ENCODE data around the gene PAM.
"Not testable (repeated sequence)": the region's sequence is repeated elsewhere in the genome, so short reads cannot be mapped to it uniquely, and the experiment has no call there.

The PAM gene

GRCh38 chr5:102905056-102905455, 150.0 kb downstream of the PAM start:
- DNase-seq = no peak

- not testable (repeated sequence) for DNase-seq
Observed at GRCh38 chr5:102907099-102907498, 152.0 kb downstream of the PAM start.

GRCh38 chr5:102910240-102911226, 155.4 kb downstream of the PAM start:
- DNase-seq = no peak

GRCh38 chr5:102911973-102912372, 156.9 kb downstream of the PAM start:
- no peak for DNase-seq

- no peak for DNase-seq
Observed at GRCh38 chr5:102916109-102916508, 161.0 kb downstream of the PAM start.

GRCh38 chr5:102918986-102919610, 164.0 kb downstream of the PAM start:
- no peak for DNase-seq

- DNase-seq = no peak
Observed at GRCh38 chr5:102920762-102921161, 165.7 kb downstream of the PAM start.

GRCh38 chr5:102921341-102922044, 166.4 kb downstream of the PAM start:
- DNase-seq = no peak

- no peak for DNase-seq
Observed at GRCh38 chr5:102922111-102922720, 167.1 kb downstream of the PAM start.

GRCh38 chr5:102922799-102923477, 167.8 kb downstream of the PAM start:
- no peak for DNase-seq

GRCh38 chr5:102924963-102925362, 169.9 kb downstream of the PAM start:
- DNase-seq = no peak

- DNase-seq = no peak
Observed at GRCh38 chr5:102927007-102927406, 171.9 kb downstream of the PAM start.

- DNase-seq = no peak
Observed at GRCh38 chr5:102930244-102930643, 175.1 kb downstream of the PAM start.

GRCh38 chr5:102931085-102931725, 176.1 kb downstream of the PAM start:
- no peak for DNase-seq

- no peak for DNase-seq
Observed at GRCh38 chr5:102932781-102933180, 177.7 kb downstream of the PAM start.

- DNase-seq = no peak
Observed at GRCh38 chr5:102933316-102933715, 178.2 kb downstream of the PAM start.

- no peak for DNase-seq
Observed at GRCh38 chr5:102933721-102934459, 178.8 kb downstream of the PAM start.

- DNase-seq = no peak
Observed at GRCh38 chr5:102937894-102938293, 182.8 kb downstream of the PAM start.

GRCh38 chr5:102941111-102941510, 186.0 kb downstream of the PAM start:
- DNase-seq = no peak

- DNase-seq = no peak
Observed at GRCh38 chr5:102946414-102946813, 191.3 kb downstream of the PAM start.

- no peak for DNase-seq
Observed at GRCh38 chr5:102946971-102947370, 191.9 kb downstream of the PAM start.

Data from activated effector memory CD4-positive, alpha-beta T cell treated with Interleukin-2 at 50 U/mL for 16 hours (primary cell).